SH-SY5Y (cell line): ENCODE measurements around the gene LGI4.

ENCODE experiments used
- GATA2 ChIP-seq: IDR thresholded peaks from 2 replicates; pipeline ENCODE4 v1.6.1; 2011; ENCODE audit warnings: mild to moderate bottlenecking, low read depth, low read length
- GATA3 ChIP-seq: IDR thresholded peaks from 2 replicates; pipeline ENCODE4 v1.6.1; 2011; ENCODE audit warnings: low read depth, mild to moderate bottlenecking, low read length, moderate library complexity

DNA sequence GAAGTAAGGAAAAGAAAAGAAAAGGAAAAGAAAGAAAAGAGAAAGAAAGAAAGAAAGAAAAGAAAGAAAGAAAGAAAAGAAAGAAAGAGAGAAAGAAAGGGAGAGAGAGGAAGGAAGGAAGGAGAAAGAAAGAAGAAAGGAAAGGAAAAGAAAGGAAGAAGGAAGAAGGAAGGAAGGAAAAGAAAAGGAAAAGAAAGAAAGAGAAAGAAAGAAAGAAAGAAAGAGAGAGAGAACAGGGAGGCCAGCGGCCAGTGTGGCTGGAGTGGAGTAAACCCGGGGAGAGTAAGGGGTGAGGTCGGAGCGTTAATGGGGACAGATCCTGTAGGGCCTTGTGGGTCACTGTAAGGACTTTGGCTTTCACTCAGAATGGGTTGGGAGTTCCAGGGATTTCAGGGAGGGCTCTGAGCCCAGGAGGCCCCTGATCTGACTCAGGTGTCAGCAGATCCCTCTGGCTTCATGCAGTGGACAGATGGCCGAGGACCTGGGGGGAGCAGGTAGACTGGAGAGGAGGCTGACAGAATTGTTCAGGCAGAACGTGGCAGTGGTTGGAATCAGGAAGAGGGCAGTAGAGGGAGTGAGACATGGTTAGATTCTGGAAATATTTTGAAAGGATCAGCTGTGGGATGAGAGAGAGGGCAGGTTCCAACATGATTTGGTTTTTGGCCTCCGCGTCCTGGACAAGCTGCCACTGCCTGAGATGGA lies 39.0 kb downstream of the LGI4 start:
- TF ChIP-seq GATA2: no peak
- TF ChIP-seq GATA3: no peak
